ENCODE measurements around the gene GNG7.
"Not testable (repeated sequence)": the region's sequence is repeated elsewhere in the genome, so short reads cannot be mapped to it uniquely, and the experiment has no call there.

The GNG7 gene

DNA sequence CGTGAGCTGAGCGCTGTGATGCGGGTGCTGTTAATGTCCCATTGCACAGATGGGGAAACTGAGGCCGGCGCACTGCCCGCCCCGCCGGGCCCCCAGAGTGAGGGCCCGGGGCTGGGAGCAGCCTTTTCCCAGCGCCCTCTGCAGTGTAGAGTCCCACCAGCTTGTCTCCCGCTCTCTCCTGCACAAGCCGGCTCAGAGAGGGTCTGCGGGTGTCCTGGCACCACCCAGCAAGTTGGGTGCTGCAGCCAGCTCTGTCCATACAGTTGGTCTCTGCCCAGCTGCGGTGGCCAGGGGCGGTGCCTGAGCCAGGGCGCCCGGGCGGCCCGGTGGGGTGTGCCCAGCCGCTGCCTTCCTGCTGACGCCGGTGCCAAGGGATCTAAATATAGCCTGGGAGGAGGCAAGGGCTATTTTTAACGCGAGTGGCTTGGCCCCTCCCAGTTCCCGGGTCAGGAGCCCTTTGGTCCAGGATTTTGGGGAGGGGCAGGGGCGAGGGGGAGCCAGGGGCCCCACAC is 207.3 kb downstream of the GNG7 start:
- no peak for DNase-seq

DNA sequence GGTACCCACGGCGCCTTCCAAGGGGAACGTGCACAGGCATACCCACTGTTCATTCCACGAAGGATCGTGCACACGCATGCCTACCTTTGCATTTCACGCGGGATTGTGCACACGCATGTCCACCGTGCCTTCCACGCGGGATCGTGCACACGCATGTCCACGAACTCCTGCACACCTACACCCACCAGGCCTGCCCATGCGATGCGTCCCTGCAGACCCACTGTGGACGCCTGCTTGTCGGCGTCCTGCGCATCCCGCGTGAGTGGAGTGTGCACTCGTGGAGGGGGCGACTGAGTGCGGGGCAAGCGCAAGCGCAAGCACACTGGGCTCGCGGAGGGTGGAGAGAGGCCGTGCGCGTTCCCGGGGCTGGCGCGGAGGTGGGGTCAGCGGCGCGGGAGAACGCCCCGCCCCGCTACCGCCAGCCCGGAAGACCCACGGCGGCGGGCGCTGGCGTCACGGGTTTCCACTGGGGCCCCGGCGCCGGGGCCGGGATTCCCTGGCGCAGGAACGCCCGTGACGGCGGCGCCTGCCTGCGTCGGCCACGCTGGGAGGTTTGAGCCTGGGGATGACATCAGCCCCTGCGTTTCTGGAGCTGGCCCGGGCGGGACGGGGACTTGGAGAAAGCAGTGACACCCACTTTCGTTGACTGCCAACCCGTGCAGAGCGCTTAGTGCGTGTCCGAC is 207.9 kb downstream of the GNG7 start:
- peak; percentile 22 for DNase-seq

DNA sequence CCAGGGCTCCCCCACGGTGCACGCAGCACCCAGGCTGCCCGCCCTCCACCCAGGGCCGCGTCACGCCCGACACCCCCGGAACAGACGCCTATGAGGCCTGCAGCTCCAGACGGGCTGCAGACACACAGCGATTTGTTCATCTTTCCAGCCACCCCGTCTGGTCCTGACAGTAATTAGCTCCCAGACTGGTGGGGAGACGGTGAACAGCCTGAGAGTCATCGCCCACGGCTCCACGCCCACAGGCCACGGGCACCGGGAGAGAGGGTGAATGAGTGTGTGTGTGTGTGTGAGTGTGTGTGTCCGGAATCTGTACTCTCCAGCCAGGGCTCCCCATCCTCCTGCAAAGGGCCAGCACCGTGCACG is 208.4 kb downstream of the GNG7 start:
- no peak for DNase-seq

DNA sequence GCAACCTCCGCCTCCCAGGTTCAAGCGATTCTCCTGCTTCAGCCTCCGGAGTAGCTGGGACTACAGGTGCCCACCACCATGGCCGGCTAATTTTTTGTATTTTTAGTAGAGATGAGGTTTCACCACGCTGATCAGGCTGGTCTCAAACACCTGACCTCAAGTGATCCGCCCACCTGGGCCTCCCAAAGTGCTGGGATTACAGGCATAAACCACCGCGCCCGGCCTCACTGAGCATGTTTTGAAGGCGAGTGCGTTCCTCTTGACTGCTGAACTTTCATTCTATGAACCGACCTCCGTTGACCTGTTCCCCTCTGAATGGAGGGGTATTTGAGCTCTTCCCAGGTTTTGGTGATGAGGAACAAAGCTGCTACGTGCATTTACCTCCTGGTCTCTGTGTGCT is 209.0 kb downstream of the GNG7 start:
- not testable (repeated sequence) for DNase-seq

DNA sequence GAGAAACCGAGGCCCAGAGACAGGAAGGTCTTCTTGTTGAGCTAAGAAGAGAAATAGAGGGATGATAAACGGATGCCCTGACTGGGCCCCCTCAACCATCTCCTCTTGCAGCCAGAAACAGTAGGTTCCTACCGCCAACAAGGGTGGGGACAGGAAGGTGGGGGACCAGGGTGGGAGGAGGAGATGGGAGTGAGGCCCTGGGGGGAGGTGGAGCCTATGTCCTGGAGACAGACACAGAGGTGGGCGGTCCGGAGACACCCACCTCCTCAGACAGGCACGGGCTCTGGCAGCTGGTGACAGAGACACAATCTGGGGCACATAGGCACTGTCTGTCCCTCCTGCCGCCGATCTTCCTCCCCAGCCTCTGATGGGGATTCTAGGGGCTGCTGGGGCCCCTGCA is 209.6 kb downstream of the GNG7 start:
- DNase-seq, result no peak

DNA sequence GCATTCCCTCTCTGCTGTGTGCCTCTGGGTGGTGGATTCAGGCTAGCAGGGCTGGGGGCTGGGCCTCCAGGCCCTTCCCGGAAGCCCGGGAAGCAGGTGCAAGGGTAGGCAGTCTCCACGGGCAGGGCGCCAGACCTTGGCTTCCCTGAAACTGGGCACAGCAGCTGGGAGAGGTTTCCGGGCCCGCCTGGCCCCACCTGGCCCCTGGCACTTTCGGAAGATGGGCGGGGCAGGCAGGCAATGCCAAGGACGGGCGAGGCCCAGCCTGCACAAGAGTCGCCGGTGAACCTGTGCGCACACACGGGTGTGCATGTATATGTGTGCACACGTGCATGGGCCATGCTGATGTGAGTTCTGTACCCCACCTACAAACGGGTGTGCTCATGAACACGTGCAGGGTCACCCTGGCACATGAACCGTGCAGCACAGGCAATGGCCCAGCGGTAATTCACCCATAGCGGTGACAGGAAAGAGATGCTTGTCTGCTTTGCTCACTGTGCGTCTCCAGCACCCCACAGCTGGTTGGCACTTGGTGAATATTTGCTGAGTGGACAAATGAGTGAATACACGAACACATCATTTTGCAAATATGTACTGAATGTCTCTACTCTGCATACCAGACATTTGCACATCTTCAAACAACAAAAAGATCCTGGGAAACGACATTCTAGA is 211.2 kb downstream of the GNG7 start:
- DNase-seq, result no peak

DNA sequence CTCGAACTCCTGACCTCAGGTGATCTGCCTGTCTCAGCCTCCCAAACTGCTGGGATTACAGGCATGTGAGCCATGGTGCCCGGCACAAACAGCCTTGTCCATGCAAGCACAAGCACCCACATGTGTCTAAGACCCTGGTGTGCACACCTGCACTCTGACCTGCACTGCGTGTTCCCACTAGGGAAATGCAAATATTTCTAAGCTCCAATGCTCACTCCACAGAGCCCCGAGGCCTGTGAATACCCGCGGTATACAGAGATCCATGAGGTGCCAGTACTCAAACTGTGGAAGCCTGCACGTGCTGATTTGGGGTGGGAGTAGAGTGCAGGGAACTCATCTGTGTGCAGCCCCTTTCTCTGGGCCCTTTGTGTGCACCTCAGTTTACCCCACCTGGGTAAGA is 211.8 kb downstream of the GNG7 start:
- DNase-seq, result no peak

DNA sequence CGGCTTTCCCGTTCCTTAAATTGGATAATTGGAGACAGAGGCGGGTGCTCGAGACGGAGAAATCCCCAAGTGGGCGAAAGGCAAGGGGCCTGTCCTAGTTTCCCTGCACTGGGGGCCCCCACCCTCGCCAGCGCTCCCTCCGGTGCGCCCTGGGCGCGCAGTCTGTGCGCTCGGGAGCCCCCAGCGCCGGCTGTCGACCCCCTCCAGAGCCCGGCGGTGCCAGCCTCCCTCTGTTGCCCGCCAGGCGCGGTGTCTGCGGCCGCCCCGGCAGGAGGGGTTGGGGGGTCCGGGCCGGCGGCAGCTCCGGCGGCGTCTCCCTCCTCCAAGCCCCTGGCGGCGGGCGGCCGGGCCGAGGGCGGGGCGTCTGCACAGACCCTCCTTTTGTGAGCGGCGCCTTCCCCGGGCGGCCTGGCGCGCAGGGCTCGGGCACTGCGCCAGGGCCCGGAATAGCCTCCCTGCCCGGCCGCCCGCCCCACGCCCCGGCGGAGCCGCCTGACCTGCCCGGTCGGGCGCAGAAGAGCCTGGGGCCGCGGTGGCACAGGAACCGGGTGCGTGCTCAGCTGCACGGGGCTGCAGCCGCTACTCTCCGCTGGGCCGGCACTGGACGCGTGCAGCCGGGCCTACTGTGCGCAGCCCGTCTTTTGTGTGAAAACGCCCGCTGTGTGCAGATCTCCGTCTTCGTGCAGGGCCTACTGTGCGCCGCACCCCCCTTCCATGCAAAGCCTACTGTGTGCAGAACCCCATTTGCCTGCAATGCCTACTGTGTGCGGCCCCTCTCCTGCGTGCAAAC is 213.4 kb downstream of the GNG7 start:
- DNase-seq, result no peak

DNA sequence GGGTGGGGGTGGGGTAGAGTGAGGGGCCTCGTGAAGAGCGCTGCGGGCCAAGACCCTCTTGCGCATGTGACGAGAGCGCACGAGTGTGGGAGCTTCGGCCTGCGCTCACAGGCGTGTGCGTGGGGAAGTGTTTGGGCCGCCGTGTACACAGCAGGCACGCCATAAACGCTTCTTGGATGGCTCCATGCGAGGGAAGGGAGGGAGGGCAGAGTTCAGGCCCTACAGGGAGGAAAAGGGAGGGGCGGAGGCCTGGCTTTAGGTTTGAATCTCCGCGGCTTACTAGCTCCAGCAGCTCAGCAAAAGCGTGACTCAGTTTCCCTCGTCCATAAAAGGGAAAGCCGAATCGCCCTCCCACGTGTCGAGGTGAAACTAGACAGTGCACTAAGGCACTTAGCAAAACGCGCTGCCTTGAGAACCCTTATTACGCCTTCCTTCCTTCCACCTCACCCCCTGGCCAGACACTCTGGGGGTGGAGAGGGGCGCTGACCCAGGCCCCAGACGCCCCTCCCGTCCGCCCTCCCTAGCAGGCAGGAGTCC is 214.0 kb downstream of the GNG7 start:
- DNase-seq, result no peak

DNA sequence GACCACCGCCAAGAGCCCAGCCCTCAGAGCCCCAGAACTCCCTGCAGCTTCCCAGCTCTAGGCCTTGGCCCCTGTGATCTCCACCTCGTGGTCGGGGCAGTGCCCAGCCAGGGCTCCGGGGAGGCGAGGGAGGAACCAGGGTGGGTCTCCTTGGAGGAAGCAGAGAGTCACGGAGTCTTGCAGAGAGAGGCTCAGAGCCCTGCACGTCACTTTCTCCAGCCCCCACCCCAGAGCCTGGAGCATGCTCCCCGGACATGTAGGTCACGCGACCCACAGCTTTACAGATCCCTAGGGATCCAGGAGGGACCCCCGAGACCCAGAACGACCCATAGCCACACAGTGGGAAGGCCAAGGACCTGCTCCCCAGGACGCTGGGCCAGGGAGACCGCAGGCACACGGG is 214.7 kb downstream of the GNG7 start:
- DNase-seq, result no peak

DNA sequence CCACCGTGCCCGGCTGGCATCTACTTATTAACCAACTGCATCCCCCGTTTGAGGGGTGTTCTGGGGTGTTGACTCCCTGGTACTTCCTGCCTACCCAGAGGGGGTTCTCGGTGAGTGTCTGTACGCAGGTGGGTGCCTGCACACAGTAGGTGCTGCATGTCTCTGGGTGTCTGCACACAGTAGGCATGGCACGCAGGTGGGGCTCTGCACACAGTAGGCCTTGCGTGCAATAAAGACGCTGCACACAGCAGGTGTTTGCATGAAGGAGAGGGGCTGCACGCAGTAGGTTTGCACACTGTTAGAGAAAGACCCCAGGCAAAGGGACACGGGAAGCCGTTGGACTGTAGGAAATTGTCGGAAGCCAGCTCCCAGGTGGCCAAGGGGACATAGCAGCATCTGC is 215.4 kb downstream of the GNG7 start:
- no peak for DNase-seq

DNA sequence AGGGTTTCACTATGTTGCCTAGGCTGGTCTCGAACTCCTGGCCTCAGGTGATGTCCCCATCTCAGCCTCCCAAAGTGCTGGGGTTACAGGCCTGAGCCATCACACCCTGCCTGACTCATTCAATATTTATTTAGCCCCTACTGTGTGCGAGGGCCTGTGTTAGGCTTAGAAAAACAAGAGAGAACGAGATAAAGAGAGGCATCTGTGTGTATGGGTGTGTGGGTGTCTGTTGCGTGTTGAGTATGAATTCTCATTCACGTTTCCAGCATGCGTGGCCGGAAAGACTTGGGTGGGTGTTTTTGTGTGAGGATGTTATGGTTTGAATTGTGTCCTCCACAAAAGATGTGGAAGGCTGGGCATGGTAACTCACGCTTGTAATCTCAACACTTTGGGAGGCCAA is 217.1 kb downstream of the GNG7 start:
- DNase-seq, result no peak

DNA sequence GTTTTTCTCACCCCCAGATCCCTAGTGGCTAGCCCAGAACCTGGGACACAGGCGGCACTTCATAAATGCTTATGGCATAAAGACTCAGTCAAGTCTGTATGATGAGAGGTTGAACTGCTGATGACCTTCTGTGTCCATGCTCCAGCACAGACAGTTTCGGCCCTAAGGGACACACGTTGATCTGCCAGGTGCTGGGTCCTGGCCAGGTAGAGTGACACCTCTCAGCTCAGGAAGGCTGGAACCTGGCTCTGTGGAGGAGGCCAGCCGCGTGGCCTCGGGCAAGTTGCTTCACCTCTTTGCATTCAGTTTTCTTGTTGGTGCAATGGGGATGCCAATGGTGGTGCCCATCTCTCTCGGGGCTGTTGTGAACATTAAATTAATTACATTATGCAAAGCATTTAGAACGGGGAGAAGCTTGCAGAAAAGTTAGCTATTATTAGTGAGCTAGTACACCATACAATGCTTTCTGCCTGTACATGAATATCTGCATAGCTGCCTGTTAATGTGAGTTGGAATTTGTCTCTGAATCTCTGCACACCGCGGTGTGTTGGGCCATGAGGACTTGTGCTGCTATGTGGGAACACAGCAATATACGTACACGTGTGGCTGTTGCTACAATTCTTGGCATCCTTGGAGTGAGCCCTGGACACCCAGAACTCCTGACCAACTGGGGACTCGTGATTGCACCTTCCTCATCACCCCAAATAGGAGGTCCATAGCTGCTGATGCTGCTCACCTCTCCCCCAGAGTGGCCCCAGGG is 218.1 kb downstream of the GNG7 start:
- no peak for DNase-seq

DNA sequence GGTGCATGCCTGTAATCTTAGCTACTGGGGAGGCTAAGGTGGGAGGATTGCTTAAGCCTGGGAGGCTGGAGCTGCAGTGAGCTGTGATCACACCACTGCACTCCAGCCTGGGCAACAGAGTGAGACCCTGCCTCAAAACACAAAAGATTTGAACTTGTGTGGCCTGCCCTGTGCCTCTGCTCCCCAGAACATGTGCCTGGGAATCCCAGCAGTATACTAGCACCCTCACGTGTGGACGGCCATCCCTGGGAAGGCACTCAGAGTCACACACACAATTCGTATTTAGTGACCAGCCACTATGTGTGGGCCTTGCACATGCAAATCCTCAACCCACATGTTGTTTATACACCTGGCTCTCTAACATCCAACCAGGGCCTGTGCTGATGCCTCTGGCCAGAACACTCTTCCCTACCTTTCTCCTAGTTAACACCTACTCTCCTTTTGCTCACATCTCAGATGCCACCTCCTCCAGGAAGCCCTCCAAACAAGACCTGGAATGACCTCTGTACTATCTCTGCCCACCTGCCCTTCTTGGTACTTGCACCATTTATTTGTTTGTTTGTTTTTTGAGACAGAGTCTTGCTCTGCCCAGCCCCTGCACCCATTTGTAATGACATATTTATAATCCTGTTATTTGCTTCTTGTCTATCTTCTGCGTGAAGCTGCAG is 218.9 kb downstream of the GNG7 start:
- DNase-seq, result no peak

DNA sequence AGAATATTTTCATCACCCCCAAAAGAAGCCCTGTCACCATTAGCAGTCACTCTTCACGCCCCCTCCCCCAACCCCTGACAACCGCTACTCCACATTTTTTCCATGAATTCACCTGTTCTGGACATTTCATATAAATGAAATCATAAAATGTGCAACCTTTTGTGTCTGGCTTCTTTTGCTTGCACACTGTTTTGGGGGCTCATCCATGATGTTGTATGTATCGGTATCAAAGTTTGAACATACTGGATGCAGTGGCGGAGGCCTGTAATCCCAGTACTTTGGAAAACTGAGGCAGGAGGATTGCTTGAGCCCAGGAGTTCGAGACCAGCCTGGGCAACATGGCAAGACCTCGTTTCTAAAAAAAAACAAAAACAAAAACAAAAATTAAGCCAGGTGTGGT is 219.4 kb downstream of the GNG7 start:
- no peak for DNase-seq

DNA sequence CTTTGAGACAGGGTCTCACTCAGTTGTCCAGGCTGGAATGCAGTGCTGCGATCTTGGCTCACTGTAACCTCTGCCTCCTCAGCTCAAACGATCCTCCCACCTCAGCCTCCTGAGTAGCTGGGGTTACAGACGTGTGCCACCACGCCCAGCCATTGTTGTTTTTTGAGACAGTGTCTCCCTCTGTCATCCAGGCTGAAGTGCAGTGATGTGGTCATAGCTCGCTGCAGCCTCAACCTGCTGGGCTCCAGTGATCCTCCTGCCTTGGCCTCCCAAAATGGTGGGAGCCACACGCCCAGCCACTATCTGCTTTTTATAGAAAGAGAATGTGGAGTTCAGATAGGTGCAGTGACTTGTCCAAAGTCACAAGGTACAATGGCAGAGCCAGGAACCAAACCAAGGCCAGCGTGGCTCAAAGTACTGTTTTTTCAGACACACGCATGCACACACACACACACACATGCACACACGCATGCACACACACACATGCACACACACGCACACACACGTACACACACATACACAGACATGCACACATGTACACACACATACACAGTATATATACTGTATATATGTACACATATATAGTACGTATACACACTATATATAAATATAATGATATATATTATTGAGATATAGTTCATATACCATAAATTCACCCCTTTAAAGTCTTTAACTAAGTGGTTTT is 220.0 kb downstream of the GNG7 start:
- no peak for DNase-seq

DNA sequence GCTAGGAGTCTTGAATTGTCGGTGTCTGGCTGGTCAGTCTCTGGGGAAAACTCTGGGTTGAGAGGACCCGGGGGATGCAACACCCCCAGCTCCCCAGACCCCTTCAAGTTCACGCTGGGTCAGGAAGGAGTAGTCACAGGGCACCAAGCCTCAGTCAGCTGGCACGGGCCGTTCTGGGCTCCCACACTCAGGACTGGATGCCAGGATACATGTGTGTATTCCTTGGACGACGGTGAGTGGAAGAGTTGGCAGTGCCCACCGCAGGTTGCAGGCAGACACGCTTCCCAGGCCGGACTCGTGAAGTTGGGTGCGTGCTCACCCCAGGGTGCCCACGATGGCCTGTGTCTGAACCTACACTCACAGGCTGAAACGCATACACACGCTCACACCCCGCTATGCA is 221.0 kb downstream of the GNG7 start:
- DNase-seq, result no peak

DNA sequence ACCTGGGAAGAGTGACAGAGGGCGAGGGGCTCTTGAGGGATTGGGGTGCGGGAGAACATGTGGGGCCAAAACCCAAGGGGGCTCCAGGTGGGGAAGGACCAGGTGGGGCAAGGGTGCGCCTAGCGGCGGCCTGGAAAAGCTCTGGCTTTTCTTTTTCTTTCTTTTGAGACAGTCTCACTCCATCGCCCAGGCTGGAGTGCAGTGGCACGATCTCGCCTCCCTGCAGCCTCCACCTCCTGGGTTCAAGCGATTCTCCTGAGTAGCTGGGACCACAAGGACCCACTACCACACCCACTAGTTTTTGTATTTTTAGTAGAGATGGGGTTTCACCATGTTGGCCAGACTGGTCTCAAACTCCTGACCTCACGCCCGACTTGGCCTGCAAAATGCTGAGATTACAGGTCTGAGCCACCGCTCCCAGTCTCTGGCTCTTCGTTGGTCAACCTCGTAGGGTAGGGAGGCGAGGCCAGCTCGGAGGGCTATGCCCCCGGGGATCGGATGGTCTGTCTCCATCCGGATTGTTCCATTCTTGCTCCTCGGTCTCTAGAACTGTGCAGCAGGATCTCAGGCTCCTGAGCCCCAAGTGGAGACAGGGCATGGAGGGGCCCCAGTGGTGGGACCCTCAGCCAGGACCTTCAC is 222.8 kb downstream of the GNG7 start:
- no peak for DNase-seq

DNA sequence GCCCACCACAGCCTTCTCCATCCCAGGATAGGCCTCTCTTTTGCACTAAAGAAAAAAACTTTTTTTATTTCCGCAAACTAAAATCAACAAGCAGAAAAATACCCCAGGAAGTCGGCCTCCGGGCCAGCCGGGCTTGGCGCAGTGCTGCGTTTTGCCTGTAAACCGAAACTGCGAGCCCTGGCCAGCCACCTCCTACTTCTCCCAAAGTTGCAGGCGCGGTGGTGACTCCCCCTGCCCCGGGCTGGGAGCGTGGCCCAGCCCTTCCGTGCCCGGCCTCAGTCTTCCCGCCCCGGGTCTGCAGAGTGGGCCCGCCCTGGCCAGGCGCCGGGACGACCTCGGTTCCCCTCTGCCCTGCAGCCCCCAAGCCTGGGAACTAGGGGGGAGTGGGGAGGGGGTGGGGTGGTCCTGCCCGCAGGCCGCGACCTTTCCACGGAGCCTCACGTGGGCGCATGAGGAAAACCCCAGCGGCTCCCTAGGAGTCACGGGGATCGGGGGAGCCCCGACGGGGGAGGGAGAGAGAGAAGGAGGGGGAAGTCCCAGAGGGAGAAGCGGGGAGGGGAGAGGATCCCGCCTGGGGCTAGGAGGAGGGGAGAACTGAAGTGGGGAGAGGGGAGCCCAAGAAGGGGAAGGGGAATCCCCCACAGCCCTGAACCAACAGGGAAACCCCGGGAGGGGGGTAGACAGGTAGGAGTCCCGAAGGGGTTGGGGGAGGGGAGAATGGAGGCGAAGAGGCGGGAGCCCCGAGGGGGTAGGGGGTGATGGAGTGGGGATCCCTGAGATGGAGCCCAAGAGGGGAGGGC is 223.5 kb downstream of the GNG7 start:
- peak; percentile 61 for DNase-seq

DNA sequence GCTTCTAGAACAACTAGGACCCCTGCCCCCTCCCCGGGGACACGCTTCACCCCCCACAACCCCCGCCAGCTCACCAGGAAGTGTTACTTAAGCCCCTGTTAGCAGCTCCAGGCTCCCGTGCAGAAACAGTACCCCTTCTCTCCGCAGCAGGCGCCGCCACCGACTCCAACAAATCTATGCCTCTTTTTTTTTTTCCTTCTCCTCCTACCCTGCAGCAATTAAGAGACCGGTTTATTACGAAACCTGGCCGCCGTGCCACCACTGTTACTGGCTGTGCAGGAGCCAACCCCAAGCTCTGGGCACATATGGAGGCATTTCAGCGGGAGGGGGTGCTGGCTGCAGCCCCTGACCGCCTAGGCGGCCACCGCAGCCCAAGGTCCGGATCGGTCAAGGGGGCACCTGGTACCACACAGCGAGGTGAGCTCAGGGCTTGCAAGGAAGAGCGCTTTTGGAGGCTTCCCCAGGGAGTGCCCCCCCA is 224.2 kb downstream of the GNG7 start:
- DNase-seq, result peak; percentile 65

Measured in activated CD4-positive, alpha-beta T cell treated with anti-CD3 and anti-CD28 coated beads, Interleukin-2, amount 50 U/mL, for 16 hours (primary cell).